Colonic mucosa (tissue), 4 donors: ENCODE measurements around the gene PLEKHH2. TPM values are rescaled to one million over a fixed set of nuclear protein-coding genes. Genes with fewer than 3 reads are reported as not detected.

ENCODE experiments used
- DNase-seq: peaks from one replicate; pipeline ENCODE4 v3.0.0-alpha.2; 2020
- H3K27ac ChIP-seq: fragments of 200-600 bp; one replicate; pipeline ENCODE4 v1.8.0; 2021
- H3K27me3 ChIP-seq: fragments of 200-600 bp; one replicate; pipeline ENCODE4 v1.8.0; 2021
- H3K36me3 ChIP-seq: fragments of 200-600 bp; one replicate; pipeline ENCODE4 v1.8.0; 2021
- H3K4me1 ChIP-seq: fragments of 200-600 bp; one replicate; pipeline ENCODE4 v1.8.0; 2021; ENCODE audit warnings: mild to moderate bottlenecking
- H3K4me3 ChIP-seq: fragments of 200-600 bp; one replicate; pipeline ENCODE4 v1.8.0; 2021
- H3K9ac ChIP-seq, 2 donors: one replicate each; pipeline ENCODE4 v1.7.0; 2013; ENCODE audit warnings: control low read depth in 2 of 2, low read depth in 2 of 2, low read length in 2 of 2
- H3K9me3 ChIP-seq: fragments of 200-600 bp; one replicate; pipeline ENCODE4 v1.8.0; 2021
- intact Hi-C: fragments of 100-400 bp; cut with DNase I; formaldehyde crosslinking; loops from one replicate; pipeline ENCODE4 v1.14.1; 2022
- total RNA-seq, 2 donors: library from RNA; stranded (reverse); fragmentation: NEBNext Ultra II Directional in 1 of 2; extraction: Animal tissue kit (Norgen Biotek cat#: 25700) in 1 of 2; gene quantifications; one replicate each; pipeline ENCODE4 v1.2.1, GENCODE V29; 2021
- TF ChIP-seq, protein P1 (sequence below): fragments of 200-600 bp; IDR thresholded peaks from one replicate; pipeline ENCODE4 v1.8.0; 2022; ENCODE audit warnings: antibody characterized with exemption, mild to moderate bottlenecking
- donor health status: healthy.
- donor health status: DM: no; HTN: no; CAD: no.
- donor health status: DM: no; HTN: no; CAD: no.

Gene PLEKHH2
- total RNA-seq, 2 donors from 2014 or later: 1.6 to 5.5 TPM

DNA sequence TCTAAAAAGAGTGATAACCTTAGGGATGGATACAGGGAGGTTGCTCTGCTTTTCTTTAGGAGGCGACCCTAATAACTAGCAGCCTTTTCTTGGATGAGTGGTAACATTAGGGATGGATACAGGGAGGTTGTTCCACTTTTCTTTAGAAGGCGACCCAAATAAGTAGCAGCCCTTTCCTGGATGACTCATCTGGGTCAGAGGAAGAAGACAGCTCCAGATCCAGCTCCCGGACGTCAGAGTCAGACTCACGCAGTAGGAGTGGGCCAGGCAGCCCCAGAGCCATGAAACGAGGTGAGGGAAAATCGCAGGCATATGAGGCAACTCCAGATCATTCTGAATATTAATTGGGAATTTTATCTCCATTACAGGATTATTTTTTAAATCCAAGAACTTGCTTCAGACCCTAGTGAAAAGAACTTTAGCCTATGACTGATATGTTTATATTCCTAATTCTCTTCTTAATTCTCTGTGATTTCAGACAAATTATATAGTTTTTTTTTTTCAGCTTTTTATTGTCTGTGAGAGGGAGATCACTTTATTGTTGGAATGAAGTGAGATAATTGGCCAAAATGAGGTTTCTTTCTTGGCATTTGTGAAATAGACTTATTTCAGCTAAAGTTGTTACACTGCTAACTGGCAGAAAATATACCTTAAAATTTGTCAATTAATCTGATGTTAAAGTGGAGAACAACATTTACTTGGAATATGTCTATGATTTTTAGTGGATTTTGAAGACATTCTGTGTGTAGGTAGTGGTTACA, 70.4 kb downstream of the PLEKHH2 start:
- Histone ChIP-seq H3K36me3 (no peaks in the 10 kb centered on the region), H3K9me3 (no peaks in the 10 kb centered on the region), H3K4me3 (no peak overlapping the region), H3K27ac (no peak overlapping the region), H3K27me3 (no peaks in the 10 kb centered on the region), H3K9ac (no peak overlapping the region), H3K4me1 (no peaks in the 10 kb centered on the region)
- intact Hi-C loops: no loop called here
- no peak for DNase-seq
- TF ChIP-seq, protein P1, sequence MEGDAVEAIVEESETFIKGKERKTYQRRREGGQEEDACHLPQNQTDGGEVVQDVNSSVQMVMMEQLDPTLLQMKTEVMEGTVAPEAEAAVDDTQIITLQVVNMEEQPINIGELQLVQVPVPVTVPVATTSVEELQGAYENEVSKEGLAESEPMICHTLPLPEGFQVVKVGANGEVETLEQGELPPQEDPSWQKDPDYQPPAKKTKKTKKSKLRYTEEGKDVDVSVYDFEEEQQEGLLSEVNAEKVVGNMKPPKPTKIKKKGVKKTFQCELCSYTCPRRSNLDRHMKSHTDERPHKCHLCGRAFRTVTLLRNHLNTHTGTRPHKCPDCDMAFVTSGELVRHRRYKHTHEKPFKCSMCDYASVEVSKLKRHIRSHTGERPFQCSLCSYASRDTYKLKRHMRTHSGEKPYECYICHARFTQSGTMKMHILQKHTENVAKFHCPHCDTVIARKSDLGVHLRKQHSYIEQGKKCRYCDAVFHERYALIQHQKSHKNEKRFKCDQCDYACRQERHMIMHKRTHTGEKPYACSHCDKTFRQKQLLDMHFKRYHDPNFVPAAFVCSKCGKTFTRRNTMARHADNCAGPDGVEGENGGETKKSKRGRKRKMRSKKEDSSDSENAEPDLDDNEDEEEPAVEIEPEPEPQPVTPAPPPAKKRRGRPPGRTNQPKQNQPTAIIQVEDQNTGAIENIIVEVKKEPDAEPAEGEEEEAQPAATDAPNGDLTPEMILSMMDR: no peak

DNA sequence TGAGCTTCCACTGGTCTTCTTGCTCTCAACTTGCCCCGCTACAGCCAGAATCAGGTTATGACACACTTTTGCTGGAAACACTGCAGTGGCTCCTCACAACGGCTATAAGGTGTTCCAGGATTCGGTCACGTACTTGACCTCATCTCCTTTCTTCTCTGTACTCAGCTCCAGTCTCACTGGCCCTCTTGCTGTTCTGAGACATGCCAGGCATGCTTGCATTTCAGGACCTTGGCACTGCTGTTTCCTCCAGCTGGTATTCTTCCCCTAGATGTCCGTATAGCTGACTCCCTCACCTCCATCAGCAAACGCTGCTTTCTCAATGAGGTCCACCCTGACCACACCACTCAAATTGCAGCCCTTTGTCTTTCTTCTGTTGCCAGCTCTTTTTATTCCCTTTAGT, 71.1 kb downstream of the PLEKHH2 start:
- H3K27ac ChIP-seq: no peak overlapping the region
- no peaks in the 10 kb centered on the region for H3K4me1 ChIP-seq
- H3K9ac ChIP-seq: no peak overlapping the region
- H3K4me3 ChIP-seq: no peak overlapping the region
- H3K27me3 ChIP-seq: no peaks in the 10 kb centered on the region
- DNase-seq: no peak
- TF ChIP-seq, protein P1: no peak
- H3K36me3 ChIP-seq: no peaks in the 10 kb centered on the region
- H3K9me3 ChIP-seq: no peaks in the 10 kb centered on the region
- intact Hi-C loops: no loop called here

DNA sequence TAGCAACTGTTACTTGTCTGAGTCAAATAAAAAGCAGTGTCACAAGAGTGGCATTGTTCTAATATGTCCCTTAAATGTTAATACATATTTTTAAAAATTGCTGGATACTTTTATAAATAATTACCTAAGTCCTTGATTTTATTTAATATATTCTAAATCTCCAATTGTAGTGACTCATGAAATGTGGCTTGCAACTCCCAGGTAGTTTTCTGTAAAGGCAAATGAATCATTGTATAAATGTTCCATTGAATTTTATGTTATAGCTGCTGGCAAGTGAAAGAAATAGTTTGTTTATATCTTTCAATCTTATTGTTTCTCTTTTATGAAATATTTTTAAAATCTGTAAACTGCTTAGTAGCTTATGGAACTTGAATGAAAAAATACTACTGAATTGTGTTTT, 71.8 kb downstream of the PLEKHH2 start:
- no peak overlapping the region for H3K27ac ChIP-seq
- TF ChIP-seq, protein P1: no peak
- H3K36me3 ChIP-seq: no peaks in the 10 kb centered on the region
- no peaks in the 10 kb centered on the region for H3K27me3 ChIP-seq
- intact Hi-C loops: no loop called here
- H3K4me1 ChIP-seq: no peaks in the 10 kb centered on the region
- no peak for DNase-seq
- H3K9ac ChIP-seq: no peak overlapping the region
- H3K9me3 ChIP-seq: no peaks in the 10 kb centered on the region
- H3K4me3 ChIP-seq: no peak overlapping the region

DNA sequence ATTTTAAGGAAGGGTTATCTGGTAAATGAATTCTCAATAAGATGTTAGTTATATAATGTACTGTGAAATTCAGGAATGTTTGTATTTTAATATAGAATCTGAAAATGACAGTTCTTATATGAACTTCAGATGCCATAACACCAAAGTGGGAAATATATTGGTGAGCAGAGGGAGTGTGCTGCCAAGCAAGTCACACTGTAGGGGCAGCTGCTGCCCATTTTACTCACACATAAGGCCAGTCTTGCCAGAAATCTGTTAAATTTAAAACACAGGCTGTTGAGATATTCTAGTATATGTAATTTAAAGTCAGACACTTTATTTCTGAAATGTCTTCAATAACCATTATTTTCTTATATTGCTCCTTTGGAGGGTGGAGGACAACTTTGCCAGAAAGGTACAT, 73.8 kb downstream of the PLEKHH2 start:
- H3K4me3 ChIP-seq: no peak overlapping the region
- TF ChIP-seq, protein P1: no peak
- no peaks in the 10 kb centered on the region for H3K36me3 ChIP-seq
- H3K9me3 ChIP-seq: no peaks in the 10 kb centered on the region
- no peaks in the 10 kb centered on the region for H3K27me3 ChIP-seq
- H3K9ac ChIP-seq: no peak overlapping the region
- no peaks in the 10 kb centered on the region for H3K4me1 ChIP-seq
- no peak overlapping the region for H3K27ac ChIP-seq
- intact Hi-C loops: no loop called here
- no peak for DNase-seq

DNA sequence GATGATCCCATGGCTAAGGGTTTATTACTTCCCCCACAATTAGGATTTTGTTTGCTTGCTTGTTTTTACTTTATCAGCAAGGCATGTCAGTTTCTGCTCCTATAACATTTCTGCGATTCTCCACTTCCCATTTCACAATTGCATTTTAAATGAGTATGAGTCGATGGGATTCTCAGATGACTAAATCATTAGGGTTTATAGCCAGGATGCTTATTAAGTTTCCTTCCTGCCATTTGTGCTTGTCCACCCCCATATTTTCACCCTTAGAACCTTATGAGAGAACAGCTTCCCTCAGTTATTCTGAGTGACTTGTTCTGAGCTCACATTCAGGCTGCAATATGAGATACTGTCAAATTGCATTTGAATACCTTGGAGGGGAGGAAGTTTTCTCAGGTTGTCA, 77.1 kb downstream of the PLEKHH2 start:
- H3K36me3 ChIP-seq: no peaks in the 10 kb centered on the region
- no peaks in the 10 kb centered on the region for H3K4me1 ChIP-seq
- no peak for DNase-seq
- H3K9me3 ChIP-seq: no peaks in the 10 kb centered on the region
- H3K27ac ChIP-seq: no peak overlapping the region
- no peak overlapping the region for H3K4me3 ChIP-seq
- TF ChIP-seq, protein P1: no peak
- H3K9ac ChIP-seq: no peak overlapping the region
- intact Hi-C loops: no loop called here
- no peaks in the 10 kb centered on the region for H3K27me3 ChIP-seq
